K562 (cell line): Measurements from ENCODE around the gene FMC1. TPM values are rescaled to one million over a fixed set of nuclear protein-coding genes. Genes with fewer than 3 reads are reported as not detected.

ENCODE experiments used
- ATAC-seq: fragments of 200-7000 bp; cut with Tn5 transposase; 3 replicates; pipeline ENCODE4 v1.9.1; 2020; ENCODE audit warnings: moderate library complexity
- BruUV-seq: library from RNA; stranded (reverse); fragments of 400-500 nt; replicated peaks from 2 replicates; lab custom pipeline; 2021; lab: Mats Ljungman, UMichigan
- CTCF ChIA-PET: fragments of 300-600 bp; formaldehyde crosslinking; extraction: SDS; loops from one replicate; lab custom pipeline; 2021; ENCODE audit warnings: low intra/inter-chr PET ratio; lab: Yijun Ruan, JAX
- POLR2A ChIA-PET: fragments of 300-600, 350-650 bp; sonication (Branson Sonifier 250); formaldehyde crosslinking; extraction: SDS; loops from one replicate; lab custom pipeline; 2021; ENCODE audit warnings: antibody characterized with exemption, inconsistent platforms; lab: Yijun Ruan, JAX
- DNase-seq, 4 experiments: peaks; one replicate each; pipeline versions ENCODE4 v3.0.0 to v3.0.0-alpha.2; 2011 to 2018; ENCODE audit warnings: low spot score in 3 of 4, mixed read lengths in 3 of 4; ENCODE audit errors: extremely low read depth in 1 of 4
- FAIRE-seq: peaks from 2 replicates; lab custom pipeline; 2011; peaks lifted over from hg19 to GRCh38; lab: Jason Lieb, UNC
- H2AFZ ChIP-seq: 2 replicates; pipeline ENCODE4 v1.6.0; 2011; ENCODE audit warnings: low read depth, low read length, control low read depth, inconsistent platforms
- H3K27ac ChIP-seq: fragments of 200-600 bp; 3 replicates; pipeline ENCODE4 v1.8.0; 2011; ENCODE audit warnings: low read depth, mild to moderate bottlenecking, control low read depth, inconsistent platforms, low read length, moderate library complexity, mixed read lengths; ENCODE audit errors: extremely low read depth
- H3K27me3 ChIP-seq, 2 experiments: fragments of 300-600 bp in 1 of 2; 2 replicates in 1 of 2; 3 replicates in 1 of 2; pipeline versions ENCODE4 v1.6.0 to v1.8.0; 2011; ENCODE audit warnings: inconsistent platforms in 2 of 2, low read length in 2 of 2, mild to moderate bottlenecking in 1 of 2, mixed read lengths in 1 of 2, moderate library complexity in 1 of 2; ENCODE audit not compliant: control insufficient read depth in 2 of 2, insufficient read depth in 2 of 2
- H3K36me3 ChIP-seq: fragments of 300-600 bp; 3 replicates; pipeline ENCODE4 v1.8.0; 2011; ENCODE audit warnings: mild to moderate bottlenecking, low read length, inconsistent platforms; ENCODE audit not compliant: control insufficient read depth, insufficient read depth
- H3K4me1 ChIP-seq, 2 experiments: fragments of 200-600 bp in 1 of 2; replicated peaks in 1 of 2; 2 replicates in 1 of 2; 3 replicates in 1 of 2; pipeline versions ENCODE4 v1.5.1 to v1.8.0; 2011; ENCODE audit warnings: inconsistent platforms in 2 of 2, low read length in 2 of 2, mild to moderate bottlenecking in 1 of 2, mixed read lengths in 1 of 2, moderate library complexity in 1 of 2; ENCODE audit not compliant: control insufficient read depth in 2 of 2, insufficient read depth in 2 of 2
- H3K4me2 ChIP-seq: 2 replicates; pipeline ENCODE4 v1.6.1; 2011; ENCODE audit warnings: low read length, control low read depth, inconsistent platforms, mixed read lengths; ENCODE audit not compliant: insufficient read depth
- H3K4me3 ChIP-seq: fragments of 200-600 bp; sonication (generic), shearing (Covaris generic); 2 replicates; pipeline ENCODE4 v1.5.1; 2016; ENCODE audit warnings: control low read depth, inconsistent platforms
- H3K79me2 ChIP-seq: fragments of 200-600 bp; 3 replicates; pipeline ENCODE4 v1.8.0; 2011; ENCODE audit warnings: low read length, inconsistent platforms; ENCODE audit not compliant: control insufficient read depth, insufficient read depth
- H3K9ac ChIP-seq, 2 experiments: 2 replicates each; pipeline versions ENCODE4 v1.6.0 to v1.6.1; 2011; ENCODE audit warnings: low read depth in 2 of 2, low read length in 2 of 2, control low read depth in 1 of 2, inconsistent platforms in 1 of 2, mild to moderate bottlenecking in 1 of 2, mixed read lengths in 1 of 2; ENCODE audit not compliant: insufficient read depth in 1 of 2
- H3K9me1 ChIP-seq: one replicate; pipeline ENCODE4 v1.6.0; 2011; ENCODE audit warnings: inconsistent platforms, mild to moderate bottlenecking, low read length, moderate library complexity; ENCODE audit not compliant: control insufficient read depth, insufficient read depth
- H3K9me3 ChIP-seq: replicated peaks from 2 replicates; pipeline ENCODE4 v1.5.1; 2011; ENCODE audit warnings: low read depth, low read length, inconsistent platforms; ENCODE audit not compliant: control insufficient read depth, insufficient read depth
- H4K20me1 ChIP-seq: replicated peaks from 2 replicates; pipeline ENCODE4 v1.6.1; 2011; ENCODE audit warnings: low read length, inconsistent platforms, mixed read lengths; ENCODE audit not compliant: control insufficient read depth, insufficient read depth
- CC2D1A ChIP-seq: fragments of 450-650 bp; IDR thresholded peaks from 2 replicates; pipeline ENCODE4 v1.6.1; 2017; ENCODE audit warnings: mild to moderate bottlenecking
- CEBPB ChIP-seq: fragments of 450-650 bp; IDR thresholded peaks from 2 replicates; pipeline ENCODE4 v1.6.1; 2016; ENCODE audit warnings: missing genetic modification characterization, missing compliant biosample characterization
- E2F5 ChIP-seq: sonication (generic); formaldehyde crosslinking; IDR thresholded peaks from 2 replicates; pipeline ENCODE4 v1.8.0; 2022; ENCODE audit warnings: mild to moderate bottlenecking, missing genetic modification reagents
- FOXK2 ChIP-seq, 2 experiments: fragments of 450-650 bp; IDR thresholded peaks in 1 of 2; conservative IDR thresholded peaks in 1 of 2; 2 replicates each; pipeline ENCODE4 v1.6.1; 2016; ENCODE audit warnings: low read depth in 2 of 2, mild to moderate bottlenecking in 1 of 2
- HEY1 ChIP-seq: fragments of 250-450 bp; sonication (Bioruptor Pico); IDR thresholded peaks from 2 replicates; pipeline ENCODE4 v1.5.0; 2020; ENCODE audit warnings: mild to moderate bottlenecking, moderate library complexity, borderline replicate concordance
- HMG20A ChIP-seq: fragments of 450-650 bp; formaldehyde crosslinking; conservative IDR thresholded peaks from 2 replicates; pipeline ENCODE4 v1.4.0; 2020; ENCODE audit warnings: mild to moderate bottlenecking, mixed read lengths
- L3MBTL2 ChIP-seq: fragments of 450-650 bp; IDR thresholded peaks from 2 replicates; pipeline ENCODE4 v1.6.1; 2016; ENCODE audit warnings: mild to moderate bottlenecking, moderate library complexity
- NR2C2 ChIP-seq, 2 experiments: fragments of 200-800 bp in 1 of 2; sonication (Bioruptor generic) in 1 of 2; sonication (generic) in 1 of 2; formaldehyde crosslinking in 1 of 2; IDR thresholded peaks; 2 replicates each; pipeline versions ENCODE4 v1.6.1 to v1.8.0; 2016 to 2022; ENCODE audit warnings: mild to moderate bottlenecking in 1 of 2, missing compliant biosample characterization in 1 of 2, missing genetic modification characterization in 1 of 2, missing genetic modification reagents in 1 of 2
- PCBP2 ChIP-seq: fragments of 200-400 bp; formaldehyde crosslinking; IDR thresholded peaks from 2 replicates; pipeline ENCODE4 v1.6.1; 2018; ENCODE audit warnings: low read length, low read depth, mild to moderate bottlenecking, moderate library complexity; ENCODE audit not compliant: poor library complexity, severe bottlenecking
- RAD21 ChIP-seq, 2 experiments: fragments of 250-450 bp in 1 of 2; fragments of 450-650 bp in 1 of 2; sonication (Bioruptor Pico) in 1 of 2; formaldehyde crosslinking in 1 of 2; IDR thresholded peaks in 1 of 2; conservative IDR thresholded peaks in 1 of 2; 2 replicates each; pipeline versions ENCODE4 v1.4.0 to v1.8.0; 2020 to 2022; ENCODE audit warnings: mild to moderate bottlenecking in 2 of 2, moderate library complexity in 1 of 2
- RFX5 ChIP-seq: IDR thresholded peaks from 2 replicates; pipeline ENCODE4 v1.6.1; 2011; ENCODE audit warnings: low read depth, mild to moderate bottlenecking, improper control_type of control experiment, low read length
- SMARCB1 ChIP-seq: IDR thresholded peaks from 2 replicates; pipeline ENCODE4 v1.6.1; 2011; ENCODE audit warnings: improper control_type of control experiment, low read depth; ENCODE audit not compliant: insufficient read length
- TCF7L2 ChIP-seq: fragments of 150-350 bp; IDR thresholded peaks from 2 replicates; pipeline ENCODE4 v1.6.1; 2016; ENCODE audit warnings: low read depth, mild to moderate bottlenecking, low read length, moderate library complexity
- ZBED1 ChIP-seq: IDR thresholded peaks from 2 replicates; pipeline ENCODE4 v1.6.1; 2014
- ZNF518B ChIP-seq: fragments of 250-450 bp; sonication (Bioruptor Pico); IDR thresholded peaks from 2 replicates; pipeline ENCODE4 v1.5.0; 2021; ENCODE audit warnings: mild to moderate bottlenecking, moderate library complexity
- WGBS: fragments of 100-300 bp; shearing (Covaris generic); methylation state at CpG from one replicate; pipeline ENCODE4 v1.1.6; 2016; ENCODE audit warnings: low coverage, mixed read lengths; ENCODE audit not compliant: insufficient coverage; ENCODE audit errors: missing lambda C conversion rate; 5-methylcytosine and 5-hydroxymethylcytosine counted together
- in situ Hi-C: fragments of 300-500 bp; cut with MboI; formaldehyde crosslinking; loops from 4 replicates; pipeline ENCODE4 v1.15.0; 2018; ENCODE audit warnings: inconsistent platforms, mixed read lengths
- intact Hi-C: fragments of 100-400 bp; cut with micrococcal nuclease; formaldehyde crosslinking; loops from 2 replicates; pipeline ENCODE4 v1.14.2; 2022
- polyA plus RNA-seq, 8 experiments: library from polyadenylated mRNA; depleted of rRNA in 4 of 8; stranded (reverse) in 5 of 8; unstranded in 3 of 8; fragments of >200 nt; fragmentation: Nextera tagmentation in 2 of 8; fragmentation: Illumina TruSeq in 1 of 8; extraction: Ambion mirVana in 2 of 8; extraction: Trizol in 1 of 8; gene quantifications; 2 replicates each; pipeline versions ENCODE4 v1.2.1 to v1.2.3, GENCODE V29; 2011 to 2014; ENCODE audit warnings: inconsistent platforms in 1 of 8, missing spikeins in 1 of 8
- total RNA-seq, 7 experiments: library from RNA; depleted of rRNA in 6 of 7; stranded (reverse); fragments of >200 nt in 6 of 7; fragmentation: Illumina TruSeq in 2 of 7; extraction: Trizol in 2 of 7; gene quantifications; 2 replicates each; pipeline versions ENCODE4 v1.2.1 to v1.2.3, GENCODE V29; 2011 to 2021; ENCODE audit warnings: low replicate concordance in 1 of 7

FMC1 gene
- total and polyA plus RNA-seq, 9 of the 15 experiments (the other 6 are each of a cell fraction or from before 2014, with no cell fraction given), result 14.0 to 116 (median 29.0) TPM

GRCh38 chr7:139300390-139300789 lies 40.7 kb upstream of the FMC1 start:
- ChIA-PET POLR2A (no interaction called here), CTCF (no interaction called here)
- Histone ChIP-seq H3K4me3 (no peak overlapping the region), H3K9me3 (no peaks in the 10 kb centered on the region), H4K20me1 (no peaks in the 10 kb centered on the region), H3K4me2 (no peak overlapping the region), H2AFZ (no peak overlapping the region), H3K27me3 (no peaks in the 10 kb centered on the region), H3K4me1 (no peaks in the 10 kb centered on the region), H3K36me3 (peaks cover 26% of the 10 kb centered on the region; the same call in 2 of the 3 replicates), H3K79me2 (no peaks in the 10 kb centered on the region), H3K9me1 (peaks cover 5% of the 10 kb centered on the region), H3K9ac (no peak overlapping the region), H3K27ac (no peak overlapping the region)
- DNase-seq, result no peak
- FAIRE-seq, result no peak
- ATAC-seq, result no peak
- in situ Hi-C loops, result no loop called here
- WGBS, result 33% methylated on average over 2 of the region's 2 CpGs
- intact Hi-C loops, result no loop called here
- BruUV-seq, result no TSS peak
- TF ChIP-seq RFX5 (no peak), E2F5 (CRISPR knock-in tag) (no peak), FOXK2 (conservative IDR thresholded peaks at IDR 0.05 in 1 of 2, IDR thresholded peaks at IDR 0.05 in 1 of 2; ENCODE audit: low read depth in 2 of 2) (no peak), PCBP2 (no peak), RAD21 (CRISPR knock-in tag; conservative IDR thresholded peaks at IDR 0.05 in 1 of 2, IDR thresholded peaks at IDR 0.05 in 1 of 2) (no peak), ZNF518B (no peak), TCF7L2 (no peak), NR2C2 (CRISPR knock-in tag; IDR thresholded peaks at IDR 0.05) (no peak), NR2C2 (tag; IDR thresholded peaks at IDR 0.05) (no peak), CC2D1A (no peak), HMG20A (CRISPR knock-in tag) (no peak), ZBED1 (no peak), SMARCB1 (no peak), L3MBTL2 (no peak), HEY1 (no peak), CEBPB (tag) (no peak)
